Caco-2 (cell line): ENCODE data around the gene RTCA. TPM values are rescaled to one million over a fixed set of nuclear protein-coding genes. Genes with fewer than 3 reads are reported as not detected.

ENCODE experiments used
- BruUV-seq: library from RNA; stranded (reverse); fragments of 400-500 nt; replicated peaks from 2 replicates; lab custom pipeline; 2021; lab: Mats Ljungman, UMichigan
- CTCF ChIA-PET: fragments of 300-600 bp; sonication (Branson Sonifier 250); formaldehyde crosslinking; loops from one replicate; lab custom pipeline; 2022; ENCODE audit warnings: antibody characterized with exemption; lab: Charles Lee
- POLR2A ChIA-PET: fragments of 300-600 bp; sonication (Branson Sonifier 250); formaldehyde crosslinking; loops from one replicate; lab custom pipeline; 2022; ENCODE audit warnings: antibody characterized with exemption; lab: Charles Lee
- DNase-seq, 2 experiments: peaks; one replicate each; pipeline versions ENCODE4 v3.0.0 to v3.0.0-alpha.2; 2020 to 2022
- H3K27me3 ChIP-seq: replicated peaks from 2 replicates; pipeline ENCODE4 v1.6.0; 2011; ENCODE audit warnings: low read length; ENCODE audit not compliant: control insufficient read depth, insufficient read depth
- H3K36me3 ChIP-seq: 2 replicates; pipeline ENCODE4 v1.5.1; 2011; ENCODE audit warnings: low read length; ENCODE audit not compliant: control insufficient read depth, insufficient read depth
- H3K4me1 ChIP-seq: fragments of 250-450 bp; sonication (Bioruptor Pico); 2 replicates; pipeline ENCODE4 v1.5.1; 2020; ENCODE audit warnings: mild to moderate bottlenecking
- H3K4me3 ChIP-seq: 2 replicates; pipeline ENCODE4 v1.5.1; 2011; ENCODE audit warnings: low read depth, mild to moderate bottlenecking, control low read depth, low read length
- H3K9me3 ChIP-seq: fragments of 250-450 bp; sonication (Bioruptor Pico); 2 replicates; pipeline ENCODE4 v1.5.1; 2020; ENCODE audit warnings: mild to moderate bottlenecking, moderate library complexity
- H3K27ac Mint-ChIP-seq: one replicate; pipeline ENCODE4 v1.8.0; 2022; ENCODE audit warnings: mixed read lengths; ENCODE audit not compliant: unreplicated experiment
- H3K27me3 Mint-ChIP-seq: one replicate; pipeline ENCODE4 v1.8.0; 2022; ENCODE audit warnings: mixed read lengths; ENCODE audit not compliant: insufficient read depth, unreplicated experiment
- H3K36me3 Mint-ChIP-seq: one replicate; pipeline ENCODE4 v1.8.0; 2022; ENCODE audit warnings: mild to moderate bottlenecking, mixed read lengths; ENCODE audit not compliant: insufficient read depth, unreplicated experiment
- H3K4me1 Mint-ChIP-seq: one replicate; pipeline ENCODE4 v1.8.0; 2022; ENCODE audit warnings: low read depth, mixed read lengths; ENCODE audit not compliant: unreplicated experiment
- H3K4me3 Mint-ChIP-seq: one replicate; pipeline ENCODE4 v1.8.0; 2022; ENCODE audit warnings: mild to moderate bottlenecking, moderate library complexity, mixed read lengths; ENCODE audit not compliant: unreplicated experiment
- H3K9me3 Mint-ChIP-seq: one replicate; pipeline ENCODE4 v1.8.0; 2022; ENCODE audit warnings: mixed read lengths; ENCODE audit not compliant: unreplicated experiment
- intact Hi-C: fragments of 100-400 bp; cut with micrococcal nuclease; formaldehyde crosslinking; loops from one replicate; pipeline ENCODE4 v1.10.0; 2022; ENCODE audit not compliant: unreplicated experiment
- total RNA-seq: library from RNA; stranded (reverse); gene quantifications from 2 replicates; pipeline ENCODE4 v1.2.3, GENCODE V29; 2022
- TF ChIP-seq, protein P1 (sequence below), 2 experiments: fragments of 200-600 bp in 1 of 2; IDR thresholded peaks; 1 replicate in 1 of 2; 2 replicates in 1 of 2; pipeline versions ENCODE4 v1.5.1 to v1.8.0; 2011 to 2022; ENCODE audit warnings: antibody characterized with exemption in 1 of 2, control low read depth in 1 of 2, inconsistent platforms in 1 of 2, low read depth in 1 of 2, low read length in 1 of 2, mild to moderate bottlenecking in 1 of 2, moderate library complexity in 1 of 2; ENCODE audit not compliant: insufficient read depth in 1 of 2, severe bottlenecking in 1 of 2, unreplicated experiment in 1 of 2

Gene RTCA
- total RNA-seq, 1 experiment from 2014 or later = 31.4 TPM

DNA sequence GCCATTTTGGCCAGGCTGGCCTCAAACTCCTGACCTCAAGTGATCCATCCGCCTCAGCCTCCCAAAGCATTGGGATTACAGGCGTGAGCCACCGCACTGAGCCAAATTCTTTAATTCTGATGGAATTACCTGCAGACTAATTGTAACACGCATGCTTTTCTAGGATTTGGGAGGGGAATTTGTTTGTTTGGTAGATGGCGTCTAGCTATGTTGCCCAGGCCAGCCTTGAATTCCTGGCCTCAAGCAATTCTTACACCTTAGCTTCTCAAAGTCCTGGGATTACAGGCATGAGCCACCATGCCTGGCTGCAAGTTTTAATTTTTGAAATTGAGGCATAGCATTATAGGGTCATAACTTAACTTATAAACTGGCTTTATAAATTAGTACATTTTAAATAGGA, 18.6 kb downstream of the RTCA start:
- DNase-seq = no peak
- H3K9me3 ChIP-seq = no peaks in the 10 kb centered on the region
- ChIA-PET POLR2A (no interaction called here), CTCF (no interaction called here)
- H3K27me3 Mint-ChIP-seq = no peaks in the 10 kb centered on the region
- H3K27me3 ChIP-seq = no peaks in the 10 kb centered on the region
- no TSS peak for BruUV-seq
- H3K27ac Mint-ChIP-seq = no peak overlapping the region
- H3K4me3 Mint-ChIP-seq = no peak overlapping the region
- no peak overlapping the region for H3K4me3 ChIP-seq
- intact Hi-C loops = no loop called here
- H3K4me1 ChIP-seq = no peaks in the 10 kb centered on the region
- H3K36me3 ChIP-seq = no peaks in the 10 kb centered on the region
- H3K4me1 Mint-ChIP-seq = no peaks in the 10 kb centered on the region
- no peaks in the 10 kb centered on the region for H3K9me3 Mint-ChIP-seq
- TF ChIP-seq, protein P1, sequence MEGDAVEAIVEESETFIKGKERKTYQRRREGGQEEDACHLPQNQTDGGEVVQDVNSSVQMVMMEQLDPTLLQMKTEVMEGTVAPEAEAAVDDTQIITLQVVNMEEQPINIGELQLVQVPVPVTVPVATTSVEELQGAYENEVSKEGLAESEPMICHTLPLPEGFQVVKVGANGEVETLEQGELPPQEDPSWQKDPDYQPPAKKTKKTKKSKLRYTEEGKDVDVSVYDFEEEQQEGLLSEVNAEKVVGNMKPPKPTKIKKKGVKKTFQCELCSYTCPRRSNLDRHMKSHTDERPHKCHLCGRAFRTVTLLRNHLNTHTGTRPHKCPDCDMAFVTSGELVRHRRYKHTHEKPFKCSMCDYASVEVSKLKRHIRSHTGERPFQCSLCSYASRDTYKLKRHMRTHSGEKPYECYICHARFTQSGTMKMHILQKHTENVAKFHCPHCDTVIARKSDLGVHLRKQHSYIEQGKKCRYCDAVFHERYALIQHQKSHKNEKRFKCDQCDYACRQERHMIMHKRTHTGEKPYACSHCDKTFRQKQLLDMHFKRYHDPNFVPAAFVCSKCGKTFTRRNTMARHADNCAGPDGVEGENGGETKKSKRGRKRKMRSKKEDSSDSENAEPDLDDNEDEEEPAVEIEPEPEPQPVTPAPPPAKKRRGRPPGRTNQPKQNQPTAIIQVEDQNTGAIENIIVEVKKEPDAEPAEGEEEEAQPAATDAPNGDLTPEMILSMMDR (IDR thresholded peaks at IDR 0.05; ENCODE audit: insufficient read depth in 1 of 2, low read depth in 1 of 2, low read length in 1 of 2, severe bottlenecking in 1 of 2, unreplicated experiment in 1 of 2) = no peak
- peaks cover 43% of the 10 kb centered on the region for H3K36me3 Mint-ChIP-seq

DNA sequence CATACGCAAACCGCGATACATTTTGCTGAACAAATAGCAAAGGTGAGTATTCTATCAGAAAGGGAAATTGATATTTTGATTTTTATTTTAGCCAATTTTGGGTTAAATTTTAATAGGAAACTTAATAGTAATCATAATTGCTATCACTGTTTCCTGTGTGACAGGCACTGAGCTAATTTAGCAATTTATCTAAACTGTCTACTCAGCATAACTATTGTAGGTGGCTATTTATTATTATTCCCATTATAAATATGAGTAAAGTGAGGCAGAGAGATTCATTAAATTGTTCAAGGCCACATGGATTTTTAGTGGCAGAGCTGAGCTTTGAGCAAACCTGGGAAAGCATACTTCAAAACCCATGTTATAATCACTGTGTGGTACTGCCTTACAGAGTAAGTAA, 21.1 kb downstream of the RTCA start:
- H3K4me1 ChIP-seq = no peaks in the 10 kb centered on the region
- Mint-ChIP-seq H3K27ac (no peak overlapping the region), H3K4me1 (no peaks in the 10 kb centered on the region), H3K27me3 (no peaks in the 10 kb centered on the region), H3K9me3 (no peaks in the 10 kb centered on the region), H3K4me3 (no peak overlapping the region), H3K36me3 (peaks cover 43% of the 10 kb centered on the region)
- H3K9me3 ChIP-seq = no peaks in the 10 kb centered on the region
- intact Hi-C loops = no loop called here
- BruUV-seq = no TSS peak
- CTCF ChIA-PET = no interaction called here
- no peak for DNase-seq
- H3K4me3 ChIP-seq = no peak overlapping the region
- H3K27me3 ChIP-seq = no peaks in the 10 kb centered on the region
- no peaks in the 10 kb centered on the region; the same call in 1 of the 2 replicates for H3K36me3 ChIP-seq
- POLR2A ChIA-PET = no interaction called here
- TF ChIP-seq, protein P1 (IDR thresholded peaks at IDR 0.05; ENCODE audit: insufficient read depth in 1 of 2, low read depth in 1 of 2, low read length in 1 of 2, severe bottlenecking in 1 of 2, unreplicated experiment in 1 of 2) = no peak

DNA sequence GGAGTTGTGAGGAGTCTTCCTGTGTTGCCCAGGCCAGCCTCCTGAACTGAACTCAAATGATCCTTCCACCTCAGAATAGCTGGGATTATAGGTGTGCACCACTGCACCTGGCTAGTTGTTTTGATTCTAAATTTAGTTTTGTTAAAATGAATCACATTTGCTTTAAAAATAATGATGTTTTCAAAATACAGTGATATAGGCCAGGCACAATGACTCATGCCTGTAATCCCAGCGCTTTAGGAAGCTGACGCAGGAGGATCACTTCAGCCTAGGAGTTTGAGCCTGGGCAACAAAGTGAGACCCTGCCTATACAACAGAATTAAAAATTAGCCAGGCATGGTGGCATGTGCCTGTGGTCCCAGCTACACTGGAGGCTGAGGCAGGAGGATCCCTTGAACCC, 24.3 kb downstream of the RTCA start:
- Mint-ChIP-seq H3K9me3 (no peaks in the 10 kb centered on the region), H3K27me3 (no peaks in the 10 kb centered on the region), H3K4me1 (no peaks in the 10 kb centered on the region), H3K27ac (no peak overlapping the region), H3K36me3 (peaks cover 29% of the 10 kb centered on the region), H3K4me3 (no peak overlapping the region)
- intact Hi-C loops = loop anchor here (10.0 kb wide), 1 partner anchor 165 kb away; no protein-coding TSS in a partner anchor
- ChIA-PET CTCF (no interaction called here), POLR2A (no interaction called here)
- BruUV-seq = no TSS peak
- no peak overlapping the region for H3K4me3 ChIP-seq
- DNase-seq = no peak
- no peaks in the 10 kb centered on the region for H3K9me3 ChIP-seq
- no peaks in the 10 kb centered on the region for H3K4me1 ChIP-seq
- no peaks in the 10 kb centered on the region for H3K27me3 ChIP-seq
- H3K36me3 ChIP-seq = no peaks in the 10 kb centered on the region; the same call in 1 of the 2 replicates
- TF ChIP-seq, protein P1 (IDR thresholded peaks at IDR 0.05; ENCODE audit: insufficient read depth in 1 of 2, low read depth in 1 of 2, low read length in 1 of 2, severe bottlenecking in 1 of 2, unreplicated experiment in 1 of 2) = no peak
